ENCODE data around the gene UGGT2. TPM values are rescaled to one million over a fixed set of nuclear protein-coding genes. Genes with fewer than 3 reads are reported as not detected.

Gene UGGT2
- total RNA-seq, 1 experiment from 2014 or later = 34.5 TPM

GRCh38 chr13:96065849-96066248 lies 12.6 kb upstream of the UGGT2 start:
- Histone ChIP-seq H2BK5ac (ENCODE audit: insufficient read length, low read length) (no peak overlapping the region), H3K27ac (ENCODE audit: insufficient read length, low read depth, low read length) (no peak overlapping the region), H4K20me1 (ENCODE audit: control insufficient read depth, insufficient read depth, insufficient read length) (no peaks in the 10 kb centered on the region), H3K23ac (ENCODE audit: insufficient read length, low read depth, low read length) (no peak overlapping the region), H3K18ac (ENCODE audit: insufficient read length, low read depth, low read length) (no peak overlapping the region), H2BK120ac (ENCODE audit: low read depth, low read length, poor library complexity, severe bottlenecking) (no peak overlapping the region), H4K5ac (ENCODE audit: insufficient read length, low read depth, low read length) (no peak overlapping the region), H3K79me1 (ENCODE audit: insufficient read depth, low read depth, low read length, poor library complexity, severe bottlenecking) (no peaks in the 10 kb centered on the region), H3K9me3 (ENCODE audit: control insufficient read depth, low read depth, low read length) (no peaks in the 10 kb centered on the region), H3K9ac (ENCODE audit: extremely low read depth, insufficient read length, low read length) (no peak overlapping the region), H3K23me2 (ENCODE audit: insufficient read length, low read depth, low read length, poor library complexity, severe bottlenecking) (no peaks in the 10 kb centered on the region), H4K8ac (replicated peaks; ENCODE audit: insufficient read length, low read depth, low read length) (no peak overlapping the region), H2AK5ac (ENCODE audit: insufficient read length, low read length) (no peak overlapping the region), H3K79me2 (ENCODE audit: insufficient read depth, low read length) (no peaks in the 10 kb centered on the region), H2AFZ (ENCODE audit: low read length) (no peak overlapping the region), H3K27me3 (ENCODE audit: insufficient read depth, low read length) (no peaks in the 10 kb centered on the region), H3K14ac (ENCODE audit: insufficient read depth, low read length) (no peak overlapping the region), H2BK12ac (ENCODE audit: insufficient read length, low read depth, low read length) (no peak overlapping the region), H4K91ac (ENCODE audit: insufficient read length, low read depth, low read length) (no peak overlapping the region), H3T11ph (ENCODE audit: low read length) (no peak overlapping the region), H2BK20ac (ENCODE audit: low read depth, low read length, poor library complexity, severe bottlenecking) (no peak overlapping the region), H2BK15ac (ENCODE audit: low read depth, low read length) (no peak overlapping the region), H3K4me2 (ENCODE audit: insufficient read depth, insufficient read length, low read length) (no peak overlapping the region), H3K4me1 (ENCODE audit: insufficient read depth, low read length) (no peaks in the 10 kb centered on the region), H3K4ac (ENCODE audit: low read depth, low read length) (no peak overlapping the region), H3K56ac (ENCODE audit: insufficient read length, low read depth, low read length) (no peak overlapping the region)
- Mint-ChIP-seq H3K4me1 (peaks cover 6 to 9% of the 10 kb centered on the region in 2 experiments), H3K27me3 (ENCODE audit: low read depth) (peaks cover 3% of the 10 kb centered on the region), H3K4me3 (no peak overlapping the region), H3K27ac (no peak overlapping the region), H3K9me3 (no peaks in the 10 kb centered on the region), H3K36me3 (ENCODE audit: insufficient read depth in 1 of 3, low read depth in 3 of 3) (no peaks in the 10 kb centered on the region)
- TF ChIP-seq CTCF (conservative IDR thresholded peaks at IDR 0.05) = no peak
- no CpG with 5 or more reads among the region's 2 CpGs for WGBS (ENCODE audit: extremely low coverage, insufficient read length, low lambda C conversion rate)
- DNase-seq = no peak
